Stimulated activated CD4-positive, alpha-beta T cell treated with anti-CD3 and anti-CD28 coated beads, Interleukin-12 subunit alpha, Interleukin-12 subunit beta, amount 100 ng/mL, for 4 hours (primary cell): ENCODE measurements around the gene RAD51D.
"Not testable (repeated sequence)": the region's sequence is repeated elsewhere in the genome, so short reads cannot be mapped to it uniquely, and the experiment has no call there.

Source experiments
- DNase-seq: peaks from one replicate; pipeline ENCODE4 v3.0.0-alpha.2; 2020

The RAD51D gene

GRCh38 chr17:35141681-35142466 is 22.2 kb upstream of the RAD51D start, which contains the start of gene NLE1:
NLE1 (minus strand) TSS chr17:35142303; CDS start chr17:35142275, 28 bp downstream.
- DNase-seq: peak; percentile 88

GRCh38 chr17:35138218-35138617 is 18.6 kb upstream of the RAD51D start:
- no peak for DNase-seq

GRCh38 chr17:35135322-35135721 is 15.7 kb upstream of the RAD51D start:
- no peak for DNase-seq

GRCh38 chr17:35132816-35133550 is 13.3 kb upstream of the RAD51D start:
- DNase-seq: no peak

GRCh38 chr17:35132099-35132498 is 12.4 kb upstream of the RAD51D start:
- no peak for DNase-seq

- DNase-seq: no peak
Measured at GRCh38 chr17:35130392-35130791, 10.7 kb upstream of the RAD51D start.

GRCh38 chr17:35129973-35130351 is 10.3 kb upstream of the RAD51D start:
- DNase-seq: no peak

- no peak for DNase-seq
Measured at GRCh38 chr17:35129154-35129972, 9.7 kb upstream of the RAD51D start.

GRCh38 chr17:35127751-35128514 is 8.3 kb upstream of the RAD51D start:
- no peak for DNase-seq

- no peak for DNase-seq
Measured at GRCh38 chr17:35121315-35121714, 1.7 kb upstream of the RAD51D start, which contains the start of gene FNDC8. FNDC8 (plus strand) TSS chr17:35121615; CDS start chr17:35121694, 79 bp downstream.

GRCh38 chr17:35117984-35118383 is 1.7 kb downstream of the RAD51D start:
- DNase-seq: no peak

GRCh38 chr17:35116845-35117244 is 2.8 kb downstream of the RAD51D start:
- DNase-seq: no peak

GRCh38 chr17:35110791-35111190 is 8.9 kb downstream of the RAD51D start:
- not testable (repeated sequence) for DNase-seq

- no peak for DNase-seq
Measured at GRCh38 chr17:35104844-35105450, 14.7 kb downstream of the RAD51D start.

GRCh38 chr17:35103271-35103670 is 16.4 kb downstream of the RAD51D start:
- no peak for DNase-seq

GRCh38 chr17:35101725-35102124 is 17.9 kb downstream of the RAD51D start:
- no peak for DNase-seq

- DNase-seq: no peak
Measured at GRCh38 chr17:35101036-35101435, 18.6 kb downstream of the RAD51D start.

- no peak for DNase-seq
Measured at GRCh38 chr17:35099908-35100307, 19.8 kb downstream of the RAD51D start.

- no peak for DNase-seq
Measured at GRCh38 chr17:35097776-35098175, 21.9 kb downstream of the RAD51D start.

- no peak for DNase-seq
Measured at GRCh38 chr17:35095741-35096140, 23.9 kb downstream of the RAD51D start.

- DNase-seq: no peak
Measured at GRCh38 chr17:35094902-35095301, 24.8 kb downstream of the RAD51D start.

GRCh38 chr17:35090707-35091106 is 29.0 kb downstream of the RAD51D start:
- DNase-seq: not testable (repeated sequence)
